GM12864 (cell line): Measurements from ENCODE around the gene EIF1AY.
A peak's percentile ranks its signal among the peaks of the same experiment; 100 is the strongest.

Experiments used
- DNase-seq: peaks from one replicate; pipeline ENCODE4 v3.0.0-alpha.2; 2011; ENCODE audit warnings: low read depth
- H3K4me3 ChIP-seq: 2 replicates; pipeline ENCODE4 v1.5.1; 2011; ENCODE audit warnings: mild to moderate bottlenecking, low read depth, low read length, control low read depth
- CTCF ChIP-seq: IDR thresholded peaks from 2 replicates; pipeline ENCODE4 v1.5.1; 2011; ENCODE audit warnings: low read depth, mild to moderate bottlenecking, moderate library complexity, low read length, control low read depth, inconsistent platforms; ENCODE audit errors: missing control alignments

The EIF1AY gene, protein sequence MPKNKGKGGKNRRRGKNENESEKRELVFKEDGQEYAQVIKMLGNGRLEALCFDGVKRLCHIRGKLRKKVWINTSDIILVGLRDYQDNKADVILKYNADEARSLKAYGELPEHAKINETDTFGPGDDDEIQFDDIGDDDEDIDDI

GRCh38 chrY:20575531-20576121 lies at the start of gene EIF1AY:
EIF1AY (plus strand) TSS chrY:20575776; CDS start chrY:20575872, 96 bp downstream.
- no peak for TF ChIP-seq CTCF
- peak; percentile 87 for DNase-seq
- H3K4me3 ChIP-seq: peak within 1 kb of the TSS; percentile 62

DNA sequence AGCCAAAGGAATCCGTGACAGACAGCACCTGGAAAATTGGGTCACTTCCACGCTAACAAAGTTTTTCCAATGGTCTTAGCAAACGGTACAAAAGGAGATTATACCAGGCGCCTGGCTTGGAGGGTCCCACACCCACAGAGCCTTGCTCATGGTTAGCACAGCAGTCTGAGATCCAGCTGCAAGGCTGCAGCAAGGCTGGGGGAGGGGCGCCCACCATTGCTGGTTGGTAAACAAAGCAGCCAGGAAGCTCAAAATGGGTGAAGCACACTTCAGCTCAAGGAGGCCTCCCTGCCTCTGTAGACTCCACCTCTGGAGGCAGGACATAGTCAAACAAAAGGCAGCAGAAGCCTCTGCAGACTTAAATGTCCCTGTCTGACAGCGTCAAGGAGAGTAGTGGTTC lies 47.1 kb upstream of the EIF1AY start:
- TF ChIP-seq CTCF: no peak
- no peak for DNase-seq
- H3K4me3 ChIP-seq: no peak overlapping the region

- H3K4me3 ChIP-seq: no peak overlapping the region
- no peak for TF ChIP-seq CTCF
- DNase-seq: no peak
These were observed 37.4 kb upstream of the EIF1AY start for GRCh38 chrY:20538186-20538585.

DNA sequence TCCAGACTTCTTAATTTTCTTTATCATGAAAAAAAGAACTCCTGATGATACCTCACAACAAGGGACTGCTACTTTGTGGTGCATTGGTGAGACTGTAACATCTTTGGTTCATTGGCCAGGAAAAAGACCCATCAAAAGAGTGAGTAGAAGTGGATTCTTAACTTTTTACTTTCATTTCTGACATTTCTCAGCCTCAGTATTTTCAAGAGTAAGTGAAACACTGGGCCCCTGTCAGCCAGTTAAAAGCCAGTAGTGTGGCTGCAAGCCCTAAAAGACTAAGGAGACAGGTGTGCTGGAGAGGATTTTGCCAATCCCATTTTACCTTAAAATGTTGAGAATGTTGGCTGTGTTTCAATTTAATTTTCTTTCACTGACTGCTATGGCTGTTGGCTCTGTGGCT lies 36.6 kb upstream of the EIF1AY start:
- no peak overlapping the region for H3K4me3 ChIP-seq
- no peak for DNase-seq
- TF ChIP-seq CTCF: no peak

DNA sequence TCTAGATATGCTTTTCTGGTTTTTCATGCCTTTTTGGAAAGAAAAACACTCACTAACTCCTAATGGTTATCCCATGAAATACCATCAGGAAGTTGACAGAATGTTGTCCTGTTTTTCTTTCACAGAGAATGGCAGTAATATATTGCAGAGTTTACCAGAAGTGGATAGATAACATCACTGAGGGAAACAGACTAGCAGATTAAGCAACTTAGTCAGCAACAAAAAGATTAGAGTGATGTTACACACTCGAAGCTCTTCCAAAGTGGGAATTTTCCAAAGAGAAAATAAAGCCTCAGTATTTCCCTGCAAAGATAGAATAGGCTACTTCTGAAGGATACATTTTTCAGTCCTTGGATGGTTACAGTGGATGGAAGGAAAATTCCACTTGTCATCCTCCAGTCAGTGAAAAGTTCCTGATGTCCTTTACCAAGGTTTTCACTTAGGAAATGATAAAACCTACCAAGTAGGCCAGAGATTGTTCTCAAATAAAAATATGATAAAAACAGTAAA lies 31.1 kb upstream of the EIF1AY start:
- H3K4me3 ChIP-seq: no peak overlapping the region
- DNase-seq: no peak
- TF ChIP-seq CTCF: no peak

DNA sequence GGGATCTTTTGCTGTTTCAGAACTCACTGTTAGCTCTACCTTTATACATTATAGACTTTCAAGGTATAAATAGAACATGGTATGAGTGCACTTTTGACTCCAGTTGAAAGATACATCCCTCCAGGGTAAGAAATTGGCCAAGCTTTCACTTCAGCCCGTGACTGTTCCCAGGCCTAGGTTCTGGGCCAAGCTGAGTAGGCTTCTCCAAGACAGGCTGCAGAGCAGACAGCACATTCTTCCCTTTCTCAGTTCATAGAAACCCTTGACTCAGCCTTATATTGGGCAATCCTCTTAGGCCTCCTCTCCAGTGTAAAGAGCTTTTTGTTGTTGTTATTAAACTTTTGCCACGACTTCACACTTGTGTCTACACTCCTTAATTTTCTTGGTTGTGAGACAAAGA lies 29.5 kb upstream of the EIF1AY start:
- TF ChIP-seq CTCF: no peak
- no peak overlapping the region for H3K4me3 ChIP-seq
- DNase-seq: no peak

DNA sequence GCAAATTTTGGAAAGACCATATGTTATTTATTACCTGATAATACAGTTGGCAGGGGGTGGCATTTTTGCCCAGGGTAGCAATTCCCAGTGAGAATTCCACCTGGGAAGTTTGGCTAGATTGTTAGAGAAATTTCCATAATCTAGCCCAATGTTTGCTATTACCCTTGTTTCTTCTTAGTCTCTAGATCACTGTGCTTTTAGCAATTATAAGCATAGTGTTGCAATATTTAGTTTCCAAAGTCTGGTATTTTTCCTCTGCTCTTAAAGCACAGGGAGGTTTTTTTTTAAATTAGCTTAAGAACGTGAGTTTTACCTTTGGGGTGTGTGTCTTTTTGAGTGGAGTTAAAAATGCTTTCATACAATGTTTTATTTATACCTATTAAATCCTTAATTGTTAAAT lies 26.3 kb upstream of the EIF1AY start:
- H3K4me3 ChIP-seq: no peak overlapping the region
- no peak for TF ChIP-seq CTCF
- DNase-seq: no peak
